Neural progenitor cell (in vitro differentiated cells): Measurements from ENCODE around the gene RABEPK.

Experiments used
- CTCF ChIP-seq: fragments of 200-600 bp; sonication (generic); IDR thresholded peaks from 2 replicates; pipeline ENCODE4 v1.5.1; 2017; ENCODE audit warnings: antibody characterized with exemption, mild to moderate bottlenecking
- EZH2phosphoT487 ChIP-seq: fragments of 200-600 bp; sonication (generic); IDR thresholded peaks from 2 replicates; pipeline ENCODE4 v1.6.1; 2017; ENCODE audit warnings: antibody characterized with exemption

DNA sequence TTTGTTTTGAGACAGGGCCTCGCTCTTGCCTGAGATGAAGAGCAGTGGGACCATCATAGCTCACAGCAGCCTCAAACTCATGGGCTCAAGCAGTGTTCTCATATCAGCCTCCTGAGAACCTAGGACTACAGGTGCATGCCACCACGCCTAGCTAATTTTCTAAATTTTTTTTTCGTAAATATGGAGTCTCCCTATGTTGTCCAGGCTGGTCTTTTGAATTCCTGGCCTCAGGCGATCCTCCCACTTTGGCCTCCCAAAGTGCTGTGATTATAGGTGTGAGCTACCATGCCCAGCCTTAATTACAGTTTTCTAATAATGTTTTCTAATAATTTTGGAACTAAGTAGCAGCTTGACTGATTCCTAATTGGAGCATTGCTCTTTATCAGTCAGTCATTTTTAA, 76.4 kb downstream of the RABEPK start:
- TF ChIP-seq CTCF: no peak
- TF ChIP-seq EZH2phosphoT487: no peak
